ENCODE results near the gene VPS51.

DNA sequence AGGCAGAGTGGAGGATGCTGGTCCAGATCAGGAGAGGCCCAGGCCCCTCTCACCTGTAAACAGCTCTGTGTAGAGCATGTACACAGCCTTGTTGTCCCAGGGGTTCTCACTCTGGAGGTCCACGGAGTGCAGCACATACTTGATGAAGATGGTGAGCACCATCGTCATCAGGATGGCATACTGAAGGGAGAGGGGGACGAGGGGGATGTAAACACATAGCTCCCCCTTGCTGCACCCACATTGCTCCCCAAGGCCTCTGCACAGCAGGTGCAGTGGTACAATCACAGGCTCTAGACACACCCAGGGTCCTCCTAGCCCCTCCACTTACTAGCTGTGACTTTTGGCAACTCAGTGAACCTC, 35.4 kb downstream of the VPS51 start:
- TF ChIP-seq, protein P1, sequence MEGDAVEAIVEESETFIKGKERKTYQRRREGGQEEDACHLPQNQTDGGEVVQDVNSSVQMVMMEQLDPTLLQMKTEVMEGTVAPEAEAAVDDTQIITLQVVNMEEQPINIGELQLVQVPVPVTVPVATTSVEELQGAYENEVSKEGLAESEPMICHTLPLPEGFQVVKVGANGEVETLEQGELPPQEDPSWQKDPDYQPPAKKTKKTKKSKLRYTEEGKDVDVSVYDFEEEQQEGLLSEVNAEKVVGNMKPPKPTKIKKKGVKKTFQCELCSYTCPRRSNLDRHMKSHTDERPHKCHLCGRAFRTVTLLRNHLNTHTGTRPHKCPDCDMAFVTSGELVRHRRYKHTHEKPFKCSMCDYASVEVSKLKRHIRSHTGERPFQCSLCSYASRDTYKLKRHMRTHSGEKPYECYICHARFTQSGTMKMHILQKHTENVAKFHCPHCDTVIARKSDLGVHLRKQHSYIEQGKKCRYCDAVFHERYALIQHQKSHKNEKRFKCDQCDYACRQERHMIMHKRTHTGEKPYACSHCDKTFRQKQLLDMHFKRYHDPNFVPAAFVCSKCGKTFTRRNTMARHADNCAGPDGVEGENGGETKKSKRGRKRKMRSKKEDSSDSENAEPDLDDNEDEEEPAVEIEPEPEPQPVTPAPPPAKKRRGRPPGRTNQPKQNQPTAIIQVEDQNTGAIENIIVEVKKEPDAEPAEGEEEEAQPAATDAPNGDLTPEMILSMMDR (IDR thresholded peaks at IDR 0.05; ENCODE audit: insufficient read depth, low read depth, low read length) = no peak
- no peak for TF ChIP-seq EZH2 (IDR thresholded peaks at IDR 0.05; ENCODE audit: insufficient read depth, low read length)
